Measurements from ENCODE around the gene ZRANB3. TPM values are rescaled to one million over a fixed set of nuclear protein-coding genes. Genes with fewer than 3 reads are reported as not detected.

The ZRANB3 gene
- total RNA-seq, 3 donors from 2014 or later (not counting 1 experiment from before 2014, with no cell fraction given), result 5.0 to 7.7 (median 5.3) TPM

DNA sequence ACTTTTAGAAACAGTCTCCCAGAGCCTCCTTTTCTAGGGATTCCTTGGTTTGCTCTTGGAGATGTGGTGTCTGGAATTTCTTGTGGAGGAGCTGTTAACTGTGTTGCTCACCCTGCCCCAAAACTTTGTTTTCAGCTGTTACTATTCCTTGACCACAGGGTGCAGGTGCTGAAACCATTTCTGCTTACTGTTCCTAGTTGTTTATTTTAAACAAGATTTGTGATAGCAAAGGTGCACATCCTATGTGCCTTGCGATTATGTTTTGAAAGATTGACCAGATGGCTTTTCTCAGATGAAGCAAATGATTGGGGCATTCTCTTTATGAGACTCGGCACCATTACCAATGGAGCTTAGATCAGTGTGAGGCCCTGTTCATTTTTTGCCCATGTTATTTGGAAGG lies 367.7 kb downstream of the ZRANB3 start:
- 90% methylated on average over 2 of the region's 2 CpGs for WGBS (ENCODE audit: insufficient coverage)
- intact Hi-C loops (cut with micrococcal nuclease), result no loop called here
- Histone ChIP-seq H3K9me3 (ENCODE audit: control insufficient read depth, insufficient read depth, low read length) (no peaks in the 10 kb centered on the region), H3K36me3 (ENCODE audit: control insufficient read depth, insufficient read depth, low read length) (peaks cover 16% of the 10 kb centered on the region), H3K27ac (ENCODE audit: low read length) (no peak overlapping the region), H3K4me1 (ENCODE audit: control insufficient read depth, insufficient read depth, low read length) (no peaks in the 10 kb centered on the region), H3K27me3 (ENCODE audit: control insufficient read depth, insufficient read depth, low read length) (no peaks in the 10 kb centered on the region), H3K4me3 (ENCODE audit: low read length) (no peak overlapping the region)
- no peaks in the 10 kb centered on the region for H3K27me3 Mint-ChIP-seq (ENCODE audit: low read depth in 2 of 2)
- no peak overlapping the region for H3K27ac Mint-ChIP-seq
- H3K9me3 Mint-ChIP-seq, result no peaks in the 10 kb centered on the region
- H3K4me1 Mint-ChIP-seq, result no peaks in the 10 kb centered on the region
- H3K4me3 Mint-ChIP-seq, result no peak overlapping the region
- peaks cover 2% of the 10 kb centered on the region for H3K36me3 Mint-ChIP-seq
- ATAC-seq (no peak), DNase-seq (no peak)
- TF ChIP-seq, protein P1, sequence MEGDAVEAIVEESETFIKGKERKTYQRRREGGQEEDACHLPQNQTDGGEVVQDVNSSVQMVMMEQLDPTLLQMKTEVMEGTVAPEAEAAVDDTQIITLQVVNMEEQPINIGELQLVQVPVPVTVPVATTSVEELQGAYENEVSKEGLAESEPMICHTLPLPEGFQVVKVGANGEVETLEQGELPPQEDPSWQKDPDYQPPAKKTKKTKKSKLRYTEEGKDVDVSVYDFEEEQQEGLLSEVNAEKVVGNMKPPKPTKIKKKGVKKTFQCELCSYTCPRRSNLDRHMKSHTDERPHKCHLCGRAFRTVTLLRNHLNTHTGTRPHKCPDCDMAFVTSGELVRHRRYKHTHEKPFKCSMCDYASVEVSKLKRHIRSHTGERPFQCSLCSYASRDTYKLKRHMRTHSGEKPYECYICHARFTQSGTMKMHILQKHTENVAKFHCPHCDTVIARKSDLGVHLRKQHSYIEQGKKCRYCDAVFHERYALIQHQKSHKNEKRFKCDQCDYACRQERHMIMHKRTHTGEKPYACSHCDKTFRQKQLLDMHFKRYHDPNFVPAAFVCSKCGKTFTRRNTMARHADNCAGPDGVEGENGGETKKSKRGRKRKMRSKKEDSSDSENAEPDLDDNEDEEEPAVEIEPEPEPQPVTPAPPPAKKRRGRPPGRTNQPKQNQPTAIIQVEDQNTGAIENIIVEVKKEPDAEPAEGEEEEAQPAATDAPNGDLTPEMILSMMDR (IDR thresholded peaks at IDR 0.05), result no peak

DNA sequence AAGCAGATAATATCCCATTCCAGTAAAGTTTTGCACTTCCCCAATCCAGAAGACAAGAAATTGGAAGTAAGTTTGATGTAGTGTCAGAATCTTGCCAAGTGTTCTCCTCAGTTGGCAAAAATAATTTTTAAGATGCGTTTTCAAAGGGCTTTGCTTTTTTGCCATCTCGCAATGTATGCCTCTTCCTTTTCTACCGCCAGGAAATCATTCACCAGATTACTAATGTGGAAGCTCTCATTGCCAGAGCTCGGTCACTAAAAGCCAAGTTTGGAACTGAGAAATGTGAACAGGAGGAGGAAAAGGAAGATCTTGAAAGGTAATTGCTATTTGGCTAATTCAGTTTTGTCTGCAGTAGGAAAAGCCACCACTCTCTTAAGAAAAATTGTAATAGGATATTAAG lies 368.2 kb downstream of the ZRANB3 start:
- Mint-ChIP-seq H3K27me3 (ENCODE audit: low read depth in 2 of 2) (no peaks in the 10 kb centered on the region), H3K4me3 (no peak overlapping the region), H3K9me3 (no peaks in the 10 kb centered on the region), H3K4me1 (no peaks in the 10 kb centered on the region), H3K27ac (no peak overlapping the region), H3K36me3 (no peaks in the 10 kb centered on the region)
- H3K27ac ChIP-seq (ENCODE audit: low read length), result no peak overlapping the region
- H3K4me1 ChIP-seq (ENCODE audit: control insufficient read depth, insufficient read depth, low read length), result no peaks in the 10 kb centered on the region
- TF ChIP-seq, protein P1 (IDR thresholded peaks at IDR 0.05), result no peak
- WGBS (ENCODE audit: insufficient coverage), result 84% methylated on average over 4 of the region's 4 CpGs
- ATAC-seq (no peak), DNase-seq (no peak)
- intact Hi-C loops (cut with micrococcal nuclease), result no loop called here
- no peaks in the 10 kb centered on the region for H3K9me3 ChIP-seq (ENCODE audit: control insufficient read depth, insufficient read depth, low read length)
- H3K4me3 ChIP-seq (ENCODE audit: low read length), result no peak overlapping the region
- no peaks in the 10 kb centered on the region for H3K27me3 ChIP-seq (ENCODE audit: control insufficient read depth, insufficient read depth, low read length)
- peaks cover 16% of the 10 kb centered on the region for H3K36me3 ChIP-seq (ENCODE audit: control insufficient read depth, insufficient read depth, low read length)

DNA sequence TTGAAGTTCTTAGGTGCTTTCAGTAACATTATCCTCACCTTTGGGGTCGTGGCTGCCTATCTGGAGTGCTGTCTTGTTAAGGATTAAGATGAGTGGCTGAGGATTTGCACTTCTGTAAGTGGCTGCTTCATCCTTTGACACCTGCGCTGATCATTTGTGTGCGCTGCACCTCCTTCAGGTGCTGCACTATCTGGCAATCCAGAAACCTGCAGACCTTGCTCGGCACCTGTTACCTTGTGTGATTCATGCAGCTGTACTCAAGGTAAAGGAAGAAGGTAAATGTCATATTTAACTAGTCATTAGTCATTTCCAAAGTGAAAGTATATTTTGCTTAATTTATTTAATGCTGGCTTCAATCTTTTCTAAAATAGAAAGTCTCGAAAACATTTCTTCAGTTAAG lies 368.6 kb downstream of the ZRANB3 start:
- Histone ChIP-seq H3K27me3 (ENCODE audit: control insufficient read depth, insufficient read depth, low read length) (no peaks in the 10 kb centered on the region), H3K27ac (ENCODE audit: low read length) (no peak overlapping the region), H3K4me1 (ENCODE audit: control insufficient read depth, insufficient read depth, low read length) (no peaks in the 10 kb centered on the region), H3K4me3 (ENCODE audit: low read length) (no peak overlapping the region), H3K9me3 (ENCODE audit: control insufficient read depth, insufficient read depth, low read length) (no peaks in the 10 kb centered on the region), H3K36me3 (ENCODE audit: control insufficient read depth, insufficient read depth, low read length) (peaks cover 16% of the 10 kb centered on the region)
- intact Hi-C loops (cut with micrococcal nuclease), result no loop called here
- WGBS (ENCODE audit: insufficient coverage), result 66% methylated on average over 4 of the region's 5 CpGs
- no peak overlapping the region for H3K27ac Mint-ChIP-seq
- ATAC-seq, result no peak
- no peaks in the 10 kb centered on the region for H3K4me1 Mint-ChIP-seq
- DNase-seq, result no peak
- H3K9me3 Mint-ChIP-seq, result no peaks in the 10 kb centered on the region
- TF ChIP-seq, protein P1 (IDR thresholded peaks at IDR 0.05), result no peak
- no peaks in the 10 kb centered on the region for H3K36me3 Mint-ChIP-seq
- H3K27me3 Mint-ChIP-seq (ENCODE audit: low read depth in 2 of 2), result no peaks in the 10 kb centered on the region
- no peak overlapping the region for H3K4me3 Mint-ChIP-seq

DNA sequence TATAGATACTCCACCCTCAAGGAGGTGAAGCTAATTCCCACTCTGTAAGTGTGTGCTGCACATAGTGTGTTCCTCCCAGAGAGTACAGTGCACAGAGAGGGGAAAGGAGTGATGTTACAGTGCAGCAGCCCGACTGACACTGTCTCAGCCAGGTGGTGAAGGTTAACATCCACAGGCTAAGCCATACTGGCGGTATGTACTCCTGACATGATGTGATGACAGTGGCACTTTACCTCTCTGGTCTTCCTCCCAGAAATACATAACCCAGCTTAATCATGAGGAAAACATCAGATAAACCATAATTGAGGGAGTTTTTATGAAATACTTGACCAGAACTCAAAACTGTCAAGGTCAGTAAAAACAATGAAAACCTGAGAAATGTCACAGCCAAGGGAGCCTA lies 371.8 kb downstream of the ZRANB3 start:
- 93% methylated on average over 2 of the region's 2 CpGs for WGBS (ENCODE audit: insufficient coverage)
- Histone ChIP-seq H3K9me3 (ENCODE audit: control insufficient read depth, insufficient read depth, low read length) (no peaks in the 10 kb centered on the region), H3K27ac (ENCODE audit: low read length) (no peak overlapping the region), H3K27me3 (ENCODE audit: control insufficient read depth, insufficient read depth, low read length) (no peaks in the 10 kb centered on the region), H3K36me3 (ENCODE audit: control insufficient read depth, insufficient read depth, low read length) (peaks cover 14% of the 10 kb centered on the region), H3K4me1 (ENCODE audit: control insufficient read depth, insufficient read depth, low read length) (no peaks in the 10 kb centered on the region), H3K4me3 (ENCODE audit: low read length) (no peak overlapping the region)
- intact Hi-C loops (cut with micrococcal nuclease), result no loop called here
- TF ChIP-seq, protein P1 (IDR thresholded peaks at IDR 0.05), result no peak
- no peak overlapping the region for H3K27ac Mint-ChIP-seq
- no peak for ATAC-seq
- no peaks in the 10 kb centered on the region for H3K4me1 Mint-ChIP-seq
- H3K9me3 Mint-ChIP-seq, result no peaks in the 10 kb centered on the region
- H3K36me3 Mint-ChIP-seq, result peaks cover 18% of the 10 kb centered on the region
- no peaks in the 10 kb centered on the region for H3K27me3 Mint-ChIP-seq (ENCODE audit: low read depth in 2 of 2)
- no peak for DNase-seq
- no peak overlapping the region for H3K4me3 Mint-ChIP-seq
